ENCODE results near the gene CELA2A.

The CELA2A gene

GRCh38 chr1:15411593-15412137 lies 44.9 kb upstream of the CELA2A start:
- peak overlapping the region; percentile 83 for H3K4me3 ChIP-seq (ENCODE audit: low read depth, low read length)

GRCh38 chr1:15412175-15412800 lies 44.2 kb upstream of the CELA2A start:
- TF ChIP-seq CTCF (IDR thresholded peaks at IDR 0.05; ENCODE audit: borderline replicate concordance, insufficient read depth, low read depth, low read length): no peak
- H3K4me3 ChIP-seq (ENCODE audit: low read depth, low read length): peak overlapping the region; percentile 83

More at GRCh38 chr1:15411593-15412137, 44.9 kb upstream of the CELA2A start:
- TF ChIP-seq CTCF (IDR thresholded peaks at IDR 0.05; ENCODE audit: borderline replicate concordance, insufficient read depth, low read depth, low read length): no peak

- TF ChIP-seq CTCF (IDR thresholded peaks at IDR 0.05; ENCODE audit: borderline replicate concordance, insufficient read depth, low read depth, low read length): no peak
- H3K4me3 ChIP-seq (ENCODE audit: low read depth, low read length): no peak overlapping the region
Measured at GRCh38 chr1:15412843-15413242, 43.7 kb upstream of the CELA2A start.

GRCh38 chr1:15413563-15414444 lies 42.7 kb upstream of the CELA2A start:
- H3K4me3 ChIP-seq (ENCODE audit: low read depth, low read length): no peak overlapping the region
- TF ChIP-seq CTCF (IDR thresholded peaks at IDR 0.05; ENCODE audit: borderline replicate concordance, insufficient read depth, low read depth, low read length): no peak

- TF ChIP-seq CTCF (IDR thresholded peaks at IDR 0.05; ENCODE audit: borderline replicate concordance, insufficient read depth, low read depth, low read length): no peak
Measured at GRCh38 chr1:15414445-15414983, 42.0 kb upstream of the CELA2A start.

GRCh38 chr1:15417059-15417934 lies 39.2 kb upstream of the CELA2A start:
- no peak for TF ChIP-seq CTCF (IDR thresholded peaks at IDR 0.05; ENCODE audit: borderline replicate concordance, insufficient read depth, low read depth, low read length)
- H3K4me3 ChIP-seq (ENCODE audit: low read depth, low read length): peak overlapping the region; percentile 37

More at GRCh38 chr1:15414445-15414983, 42.0 kb upstream of the CELA2A start:
- H3K4me3 ChIP-seq (ENCODE audit: low read depth, low read length): no peak overlapping the region

Measured in GM12875 (cell line).